Breast epithelium (tissue), 3 donors: ENCODE data around the gene NEDD4L.

Experiments
- POLR2AphosphoS5 ChIP-seq, 3 donors: sonication (generic); formaldehyde crosslinking; IDR thresholded peaks; one replicate each; pipeline ENCODE4 v1.6.1; 2017; ENCODE audit warnings: antibody characterized with exemption in 3 of 3
- TF ChIP-seq, protein P1 (sequence below), 3 donors: fragments of 450-650 bp; IDR thresholded peaks; one replicate each; pipeline ENCODE4 v1.5.1; 2016 to 2017; ENCODE audit warnings: antibody characterized with exemption in 3 of 3, mild to moderate bottlenecking in 3 of 3, moderate library complexity in 3 of 3

DNA sequence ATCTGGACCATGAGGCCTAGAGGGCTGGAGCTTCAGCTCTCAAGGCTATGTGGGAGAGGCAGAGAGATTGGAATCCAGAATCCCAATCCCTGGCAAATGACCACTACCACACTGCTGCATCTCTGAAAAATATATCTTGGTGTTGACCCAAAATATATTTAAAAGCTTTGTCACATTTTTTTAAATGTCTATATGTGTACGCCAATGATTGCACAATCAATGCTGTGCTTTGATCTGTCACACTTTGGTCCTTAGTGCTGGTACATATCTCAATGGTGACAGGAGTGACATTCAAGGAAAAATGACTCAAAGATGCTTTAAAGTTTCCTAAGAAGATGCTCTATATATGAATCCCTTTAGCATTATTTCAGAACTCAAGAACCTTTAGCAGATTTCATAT lies 31.7 kb upstream of the NEDD4L start:
- TF ChIP-seq, protein P1, sequence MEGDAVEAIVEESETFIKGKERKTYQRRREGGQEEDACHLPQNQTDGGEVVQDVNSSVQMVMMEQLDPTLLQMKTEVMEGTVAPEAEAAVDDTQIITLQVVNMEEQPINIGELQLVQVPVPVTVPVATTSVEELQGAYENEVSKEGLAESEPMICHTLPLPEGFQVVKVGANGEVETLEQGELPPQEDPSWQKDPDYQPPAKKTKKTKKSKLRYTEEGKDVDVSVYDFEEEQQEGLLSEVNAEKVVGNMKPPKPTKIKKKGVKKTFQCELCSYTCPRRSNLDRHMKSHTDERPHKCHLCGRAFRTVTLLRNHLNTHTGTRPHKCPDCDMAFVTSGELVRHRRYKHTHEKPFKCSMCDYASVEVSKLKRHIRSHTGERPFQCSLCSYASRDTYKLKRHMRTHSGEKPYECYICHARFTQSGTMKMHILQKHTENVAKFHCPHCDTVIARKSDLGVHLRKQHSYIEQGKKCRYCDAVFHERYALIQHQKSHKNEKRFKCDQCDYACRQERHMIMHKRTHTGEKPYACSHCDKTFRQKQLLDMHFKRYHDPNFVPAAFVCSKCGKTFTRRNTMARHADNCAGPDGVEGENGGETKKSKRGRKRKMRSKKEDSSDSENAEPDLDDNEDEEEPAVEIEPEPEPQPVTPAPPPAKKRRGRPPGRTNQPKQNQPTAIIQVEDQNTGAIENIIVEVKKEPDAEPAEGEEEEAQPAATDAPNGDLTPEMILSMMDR (IDR thresholded peaks at IDR 0.05): no peak
- TF ChIP-seq POLR2AphosphoS5 (IDR thresholded peaks at IDR 0.05): no peak
